ENCODE data around the gene TIMP2.

DNA sequence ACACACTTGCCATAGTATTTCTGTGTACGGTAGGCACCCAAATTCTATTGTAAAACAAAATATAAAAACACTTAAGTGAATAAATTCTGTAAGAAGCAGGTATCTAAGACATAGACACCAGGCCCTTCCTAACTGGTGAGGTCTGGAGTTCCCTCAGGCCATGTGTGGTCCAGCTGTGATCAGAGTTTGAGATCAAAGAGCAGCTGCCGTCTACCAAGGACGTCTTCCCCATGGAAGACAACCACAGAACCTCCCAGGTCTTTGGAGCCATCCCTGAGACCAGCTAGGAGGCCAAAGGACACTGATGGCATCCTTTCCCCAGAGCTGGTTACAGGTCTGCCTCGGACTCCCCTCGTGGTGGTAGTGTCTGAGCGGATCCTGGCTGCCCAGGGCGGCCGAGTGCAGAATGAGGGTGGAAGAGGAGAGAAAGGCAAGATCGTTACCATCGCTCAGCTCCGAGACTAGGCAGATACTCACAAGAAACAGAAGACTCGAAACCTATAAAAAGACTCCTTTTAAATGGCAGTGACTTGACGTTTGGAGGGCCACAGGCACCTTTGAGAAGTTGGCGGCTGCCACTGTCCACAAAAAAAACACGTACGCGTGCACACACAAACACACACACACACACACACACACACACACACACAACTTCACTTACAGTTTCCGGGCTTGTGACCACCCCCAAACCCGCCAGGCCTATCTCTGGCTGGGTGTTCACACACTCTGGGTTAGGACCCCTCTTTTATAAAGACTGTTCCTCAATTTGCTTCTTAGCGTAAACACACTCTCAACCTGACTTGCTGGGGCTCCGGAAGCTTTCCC, 7.5 kb downstream of the TIMP2 start:
- TF ChIP-seq SIN3A (IDR thresholded peaks at IDR 0.05; ENCODE audit: borderline replicate concordance, insufficient read depth, low read length): no peak
- no peak for TF ChIP-seq REST (IDR thresholded peaks at IDR 0.05; ENCODE audit: insufficient read depth in 1 of 2, low read depth in 2 of 2, low read length in 2 of 2)
